SW 1271 (cell line): ENCODE results near the gene TNFRSF8.
"Not testable (repeated sequence)": the region's sequence is repeated elsewhere in the genome, so short reads cannot be mapped to it uniquely, and the experiment has no call there.

Experiments used
- DNase-seq, 2 experiments: peaks; one replicate each; lab custom pipeline; 2025; lab: John Stamatoyannopoulos, UW

The TNFRSF8 gene

DNA sequence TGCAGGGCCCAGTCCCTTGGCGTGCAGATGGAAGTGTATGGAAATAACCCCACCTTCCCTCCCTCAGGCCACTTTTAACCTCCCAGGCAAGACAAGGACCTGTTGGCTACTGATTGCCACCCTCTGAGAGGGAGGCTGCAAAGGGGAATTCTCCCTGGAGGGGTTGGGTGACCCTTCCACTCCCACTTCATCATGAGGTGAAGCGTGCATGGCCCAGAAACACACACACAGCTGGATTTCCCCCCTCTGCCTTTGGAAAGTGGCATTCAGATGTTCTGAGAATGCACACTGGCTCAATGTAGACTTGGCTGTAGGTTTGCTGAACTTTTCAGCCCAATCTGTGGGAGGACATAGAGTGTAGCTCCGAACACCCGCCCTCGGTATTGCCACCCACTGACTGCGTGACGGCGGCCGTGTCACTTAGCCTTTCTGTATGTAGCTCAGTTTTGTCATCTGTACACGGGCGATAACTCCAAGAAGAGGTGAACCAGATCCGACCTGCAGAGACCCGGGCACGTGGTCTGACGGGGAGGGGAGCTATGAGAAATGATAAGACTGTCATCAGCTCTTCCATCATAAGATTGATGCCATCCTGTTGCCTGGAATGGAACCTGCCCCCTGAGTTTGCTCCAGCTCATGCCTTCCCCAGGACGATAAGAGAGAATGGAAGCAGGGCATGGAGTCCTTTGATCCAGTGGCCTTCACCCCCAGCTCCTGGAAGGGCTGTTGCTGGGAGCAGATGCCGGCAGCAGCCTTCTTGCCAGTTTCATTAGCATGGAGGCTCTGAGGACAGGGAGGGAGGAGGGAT lies 24.5 kb upstream of the TNFRSF8 start:
- no peak for DNase-seq

- DNase-seq: no peak
Measured at GRCh38 chr1:12039164-12039525, 24.0 kb upstream of the TNFRSF8 start.

- not testable (repeated sequence) for DNase-seq
Measured at GRCh38 chr1:12039824-12040456, 23.2 kb upstream of the TNFRSF8 start.

DNA sequence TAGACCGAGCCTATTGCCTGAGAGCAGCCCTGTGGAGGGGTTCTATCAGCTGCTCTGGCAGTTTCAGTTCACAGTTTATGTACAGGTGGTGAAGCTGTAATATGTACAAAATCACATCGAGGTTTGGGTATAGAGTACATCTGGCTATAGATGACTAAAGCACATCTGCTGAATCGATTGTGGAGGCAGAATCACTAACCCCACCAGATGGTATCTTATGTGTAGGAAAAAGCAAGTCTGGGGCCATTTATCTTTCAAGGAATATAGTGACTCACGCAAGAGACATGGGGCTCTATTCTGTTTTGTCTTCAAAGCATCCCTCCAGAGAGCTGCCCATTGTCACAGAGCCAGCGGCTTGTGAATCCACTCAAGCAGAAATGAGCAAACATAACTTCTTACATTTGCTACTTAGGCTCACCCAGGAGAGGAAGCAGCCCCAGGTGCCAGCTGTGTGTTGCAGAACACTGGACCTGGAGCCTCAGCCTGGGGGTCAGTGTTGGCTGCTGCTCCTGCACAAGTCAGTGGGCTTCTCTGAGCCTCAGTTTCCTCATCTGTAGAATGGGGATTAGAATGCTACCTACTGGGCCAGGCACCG lies 22.5 kb upstream of the TNFRSF8 start:
- no peak for DNase-seq

DNA sequence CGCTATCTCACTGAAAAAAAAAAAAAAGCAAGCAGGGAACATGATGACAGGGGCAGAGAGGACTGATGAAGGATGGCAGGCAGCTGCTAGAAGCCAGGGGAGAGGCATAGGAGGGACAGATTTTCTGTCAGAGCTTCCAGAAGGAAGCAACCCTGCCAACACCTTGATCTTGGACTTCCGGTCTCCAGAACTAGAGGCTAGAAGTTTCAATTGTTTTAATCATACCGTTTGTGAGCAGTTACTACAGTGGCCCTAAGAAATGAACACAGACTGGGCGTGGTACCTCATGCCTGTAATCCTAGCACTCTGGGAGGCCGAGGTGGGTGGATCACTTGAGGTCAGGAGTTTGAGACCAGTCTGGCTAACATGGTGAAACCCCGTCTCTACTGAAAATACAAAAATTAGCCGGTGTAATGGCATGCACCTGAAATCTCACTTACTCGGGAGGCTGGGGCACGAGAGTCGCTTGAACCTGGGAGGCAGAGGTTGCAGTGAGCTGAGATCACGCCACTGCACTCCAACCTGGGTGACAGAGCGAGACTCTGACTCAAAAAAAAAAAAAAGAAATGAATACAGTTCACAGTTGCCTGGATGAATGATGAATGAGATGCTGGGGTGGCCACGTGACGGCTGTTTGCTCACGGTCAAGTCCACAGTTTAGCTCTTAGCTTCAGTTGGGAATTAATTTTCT lies 18.8 kb upstream of the TNFRSF8 start:
- not testable (repeated sequence) for DNase-seq

- no peak for DNase-seq
Measured at GRCh38 chr1:12046749-12047119, 16.4 kb upstream of the TNFRSF8 start.

- DNase-seq: no peak
Measured at GRCh38 chr1:12047120-12047876, 15.8 kb upstream of the TNFRSF8 start.

GRCh38 chr1:12048372-12048771 lies 14.7 kb upstream of the TNFRSF8 start:
- DNase-seq: no peak

GRCh38 chr1:12049616-12050015 lies 13.5 kb upstream of the TNFRSF8 start:
- DNase-seq: no peak

DNA sequence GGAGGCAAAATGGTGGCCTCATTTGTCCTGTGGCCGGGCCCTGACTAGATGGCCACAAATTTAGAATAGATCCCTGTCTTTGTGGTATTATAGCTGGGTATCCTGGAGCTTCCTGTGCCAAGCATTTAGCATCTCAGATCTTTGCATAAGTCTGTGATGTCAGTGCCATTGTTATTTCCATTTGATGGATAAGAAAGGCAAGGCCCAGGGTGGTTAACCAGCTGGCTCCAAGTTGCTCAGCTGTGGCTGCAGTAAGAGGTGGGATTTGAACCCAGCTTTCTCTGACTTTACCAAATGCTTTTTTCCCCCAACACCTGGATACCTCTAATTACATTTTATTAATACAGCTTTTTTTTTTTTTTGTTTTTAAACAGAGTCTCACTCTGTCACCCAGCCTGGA lies 11.7 kb upstream of the TNFRSF8 start:
- no peak for DNase-seq

DNA sequence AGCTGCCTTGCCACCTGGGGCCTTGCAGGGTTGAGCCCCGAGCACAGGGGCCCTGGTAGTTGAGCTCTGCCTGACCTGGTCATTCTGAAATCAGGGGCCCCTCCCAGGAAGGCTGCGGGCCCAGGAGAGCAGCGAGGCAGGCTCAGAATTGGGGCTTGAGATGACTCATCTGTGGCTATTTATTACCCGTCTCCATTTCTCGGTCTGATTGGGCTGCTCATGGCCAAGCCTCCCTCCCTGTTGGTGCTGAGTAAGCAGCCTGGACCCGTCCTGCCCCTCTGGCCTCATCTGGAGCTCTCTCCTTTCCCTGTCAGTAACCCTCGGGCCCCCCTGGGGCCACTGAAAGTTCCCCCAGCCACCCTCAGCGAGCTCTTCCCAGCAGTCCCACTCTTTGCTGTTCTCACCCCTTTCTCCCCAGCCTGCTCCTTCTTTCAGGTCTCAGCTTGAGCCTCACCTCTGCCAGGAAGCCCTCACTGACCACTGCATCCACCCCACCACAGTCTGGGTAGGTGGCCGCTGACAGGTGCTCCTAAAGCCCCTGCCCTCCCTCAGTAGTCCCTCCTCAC lies 11.0 kb upstream of the TNFRSF8 start:
- DNase-seq: no peak

DNA sequence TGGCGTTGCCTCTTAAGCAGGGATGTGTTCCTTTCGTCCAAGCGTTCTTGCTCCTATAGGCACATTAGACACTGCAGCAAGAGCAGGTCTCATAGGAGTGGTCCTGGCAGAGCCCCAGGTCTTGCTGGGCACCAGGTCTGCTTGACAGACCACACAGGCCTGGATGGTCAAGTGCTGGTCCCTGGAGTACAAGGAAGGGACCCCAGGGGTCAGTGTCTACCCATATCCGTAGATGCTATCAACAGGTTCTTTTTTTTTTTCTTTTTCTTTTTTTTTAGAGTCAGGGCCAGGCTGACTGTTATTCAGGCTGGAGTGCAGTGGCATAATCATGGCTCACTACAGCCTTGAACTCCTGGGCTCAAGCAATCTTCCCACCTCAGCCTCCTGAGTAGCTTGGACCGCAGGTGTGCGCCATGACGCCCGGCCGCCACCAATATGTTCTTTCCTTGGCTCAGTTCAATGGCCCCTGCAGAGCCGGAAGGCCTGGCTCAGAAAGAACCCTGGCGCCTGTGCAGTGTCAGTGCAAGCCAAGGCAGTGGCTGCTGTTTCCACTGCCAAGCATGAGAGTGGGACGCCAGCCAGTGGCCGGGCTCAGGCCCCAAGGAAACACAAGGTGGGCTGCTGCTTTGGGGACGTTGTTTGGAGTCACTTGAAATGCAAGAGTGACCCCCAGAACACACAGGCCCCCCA lies 10.0 kb upstream of the TNFRSF8 start:
- no peak for DNase-seq

DNA sequence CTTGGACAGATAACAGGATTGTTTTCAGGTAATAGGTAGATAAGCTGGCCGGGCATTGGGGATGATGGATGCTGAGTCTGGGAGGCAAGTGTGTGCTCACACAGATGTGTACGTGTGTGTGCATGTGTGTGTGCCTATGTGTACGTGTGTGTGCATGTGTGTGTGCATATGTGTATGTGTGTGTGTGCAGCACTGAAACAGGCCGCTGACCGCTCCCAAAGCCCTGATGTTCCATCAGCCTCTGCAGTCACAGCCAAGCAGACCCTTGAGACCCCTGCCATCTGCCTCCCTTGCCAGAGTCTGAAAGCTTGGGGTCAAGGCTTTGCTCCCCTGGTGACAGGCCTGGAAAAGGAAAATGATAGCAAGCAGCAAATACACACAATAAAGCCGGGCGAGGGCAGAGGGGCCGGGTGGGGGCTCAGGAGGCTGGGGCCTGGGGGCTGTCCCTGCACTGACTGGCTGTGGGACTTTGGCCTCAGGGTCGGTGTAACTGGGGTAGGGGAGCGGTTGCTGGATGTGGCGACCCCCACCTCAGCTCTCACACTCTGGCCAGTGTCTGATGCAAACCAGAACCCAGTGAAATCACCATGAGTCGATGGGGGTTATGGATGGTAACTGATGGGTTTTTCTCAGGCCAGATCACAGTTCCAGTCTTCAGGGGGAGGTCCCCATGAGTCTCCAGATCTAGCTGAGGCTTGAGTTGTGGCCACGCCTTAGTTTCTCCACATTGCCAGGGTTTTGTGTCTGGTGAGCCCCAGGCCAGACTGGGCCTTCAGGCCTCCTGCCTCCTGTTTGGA lies 9.2 kb upstream of the TNFRSF8 start:
- no peak for DNase-seq

DNA sequence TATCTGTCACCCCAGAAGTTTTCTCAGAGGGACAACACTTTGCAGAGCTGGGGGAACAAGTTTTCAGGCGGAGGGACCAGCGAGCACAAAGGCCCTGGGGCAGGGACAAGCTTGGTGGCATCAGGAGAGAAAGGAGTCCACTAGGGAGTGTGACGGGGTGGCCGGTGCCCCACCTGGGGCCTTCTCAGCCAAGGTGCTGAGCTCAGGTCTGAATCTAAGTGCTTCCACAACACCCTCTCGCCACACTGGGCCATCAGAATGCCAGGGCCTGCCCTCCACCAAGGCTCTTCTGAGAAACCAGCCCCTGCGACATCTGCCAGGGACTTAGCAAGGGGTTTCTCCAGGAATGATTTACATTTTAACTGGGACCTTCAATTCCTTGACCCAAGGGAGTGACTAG lies 7.8 kb upstream of the TNFRSF8 start:
- no peak for DNase-seq

DNA sequence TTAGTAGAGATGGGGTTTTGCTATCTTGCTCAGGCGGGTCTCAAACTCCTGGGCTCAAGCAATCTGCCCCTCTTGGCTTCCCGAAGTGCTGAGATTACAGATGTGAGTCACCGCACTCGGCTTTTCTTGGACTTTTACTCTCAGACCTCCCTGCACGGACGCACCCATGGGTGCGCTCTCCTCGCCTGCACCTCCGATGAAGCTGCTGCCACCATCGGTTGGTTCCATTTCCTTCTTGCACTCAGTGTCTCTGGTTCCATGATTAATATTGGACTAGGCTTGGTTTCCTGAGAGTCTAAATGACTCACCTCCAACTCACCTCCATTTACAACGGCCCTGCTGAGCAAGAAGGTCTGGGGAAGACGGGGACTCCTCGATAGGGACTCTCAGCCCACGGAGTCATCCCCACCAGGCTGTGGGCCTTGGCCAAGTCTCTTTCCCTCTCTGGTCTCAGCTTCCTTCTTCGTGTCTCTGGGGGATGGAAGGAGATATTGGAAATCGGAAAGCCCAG lies 6.7 kb upstream of the TNFRSF8 start:
- no peak for DNase-seq

GRCh38 chr1:12057382-12057781 lies 5.7 kb upstream of the TNFRSF8 start:
- no peak for DNase-seq

GRCh38 chr1:12057940-12058687 lies 5.0 kb upstream of the TNFRSF8 start:
- no peak for DNase-seq

DNA sequence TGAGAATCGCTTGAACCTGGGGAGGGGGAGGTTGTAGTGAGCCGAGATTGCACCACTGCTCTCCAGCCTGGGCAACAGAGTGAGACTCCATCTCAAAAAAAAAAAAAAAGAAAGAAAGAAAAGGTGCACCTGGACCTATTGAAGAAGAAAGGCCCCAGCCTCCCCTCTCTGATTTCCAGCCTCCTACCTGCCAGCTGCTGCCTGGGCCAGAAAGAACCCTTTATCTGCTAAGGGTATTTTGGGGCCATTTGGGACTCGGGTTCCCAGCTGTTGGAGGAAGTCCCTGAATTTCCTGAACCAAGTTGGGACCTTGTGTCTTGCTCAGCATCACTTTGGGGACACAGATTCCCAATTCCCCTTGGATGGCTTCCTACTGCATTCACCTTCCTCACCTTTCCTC lies 3.9 kb upstream of the TNFRSF8 start:
- DNase-seq: no peak

GRCh38 chr1:12059722-12060464 lies 3.2 kb upstream of the TNFRSF8 start:
- no peak for DNase-seq
